HCEC 1CT (cell line): ENCODE measurements around the gene RAI1.
A peak's percentile ranks its signal among the peaks of the same experiment; 100 is the strongest.

Source experiments
- DNase-seq: peaks from one replicate; pipeline ENCODE4 v3.0.0-alpha.2; 2017

Gene RAI1

DNA sequence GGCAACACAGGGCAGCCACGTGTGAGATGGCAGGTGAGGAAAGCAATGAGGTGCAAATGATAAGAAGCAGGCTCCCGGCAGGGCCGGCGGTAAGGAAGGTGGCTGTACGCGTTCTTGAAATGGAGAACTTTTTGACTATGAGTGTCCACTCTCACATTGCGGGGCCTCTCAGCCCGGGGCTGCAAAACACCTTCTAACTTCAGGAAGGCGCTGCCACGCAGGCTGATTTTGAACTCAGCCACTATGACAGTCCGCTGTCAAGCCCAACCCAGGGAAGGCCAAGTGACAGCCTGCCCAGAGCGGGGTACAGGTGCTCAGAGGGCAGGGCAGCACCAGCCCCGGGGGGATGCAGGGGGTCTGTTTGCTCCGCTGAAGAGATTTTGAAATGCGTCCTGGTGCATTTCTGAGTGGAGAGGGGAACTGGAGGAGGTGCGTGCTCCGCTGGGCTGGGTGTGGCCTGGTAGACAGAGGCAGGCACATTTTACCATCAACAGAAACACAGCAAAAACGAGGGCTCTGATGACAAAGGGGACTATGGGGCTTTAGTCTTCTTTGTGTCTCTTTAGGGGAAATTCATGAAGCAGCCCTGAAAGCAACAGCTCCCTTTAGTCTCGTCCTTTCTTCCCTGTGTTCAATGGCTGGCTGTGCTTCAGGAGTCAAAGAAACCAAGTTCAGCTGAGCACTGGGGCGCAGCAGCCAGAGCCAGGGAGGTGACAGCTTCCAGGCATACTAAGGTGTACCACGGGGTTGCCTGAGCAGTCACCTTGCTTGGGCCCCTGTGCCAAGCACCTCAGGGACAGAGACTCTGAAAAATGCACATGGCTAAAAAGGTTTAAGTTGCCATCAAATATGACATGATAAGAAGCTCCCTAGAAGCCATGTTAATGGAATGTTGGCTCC, 170.1 kb downstream of the RAI1 start:
- no peak for DNase-seq

DNA sequence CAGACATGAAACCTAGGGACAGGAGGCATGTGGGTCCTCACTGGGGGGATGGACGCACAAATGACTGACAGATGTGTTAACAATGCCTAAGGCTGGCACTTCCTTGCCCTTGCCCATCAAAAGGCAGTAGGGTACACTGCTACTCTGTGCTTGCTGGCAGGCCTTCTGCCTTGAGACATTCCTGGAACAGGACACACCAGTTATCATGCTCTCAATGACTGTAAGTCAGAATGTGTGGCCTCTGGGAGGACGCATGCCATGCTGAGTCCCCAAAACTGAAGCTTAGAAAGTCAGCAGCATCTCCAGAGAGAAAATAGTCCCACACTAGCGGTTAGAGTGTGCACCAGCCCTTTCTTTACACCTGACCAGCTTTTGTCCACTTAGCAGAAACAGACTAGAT, 171.7 kb downstream of the RAI1 start:
- DNase-seq: no peak

DNA sequence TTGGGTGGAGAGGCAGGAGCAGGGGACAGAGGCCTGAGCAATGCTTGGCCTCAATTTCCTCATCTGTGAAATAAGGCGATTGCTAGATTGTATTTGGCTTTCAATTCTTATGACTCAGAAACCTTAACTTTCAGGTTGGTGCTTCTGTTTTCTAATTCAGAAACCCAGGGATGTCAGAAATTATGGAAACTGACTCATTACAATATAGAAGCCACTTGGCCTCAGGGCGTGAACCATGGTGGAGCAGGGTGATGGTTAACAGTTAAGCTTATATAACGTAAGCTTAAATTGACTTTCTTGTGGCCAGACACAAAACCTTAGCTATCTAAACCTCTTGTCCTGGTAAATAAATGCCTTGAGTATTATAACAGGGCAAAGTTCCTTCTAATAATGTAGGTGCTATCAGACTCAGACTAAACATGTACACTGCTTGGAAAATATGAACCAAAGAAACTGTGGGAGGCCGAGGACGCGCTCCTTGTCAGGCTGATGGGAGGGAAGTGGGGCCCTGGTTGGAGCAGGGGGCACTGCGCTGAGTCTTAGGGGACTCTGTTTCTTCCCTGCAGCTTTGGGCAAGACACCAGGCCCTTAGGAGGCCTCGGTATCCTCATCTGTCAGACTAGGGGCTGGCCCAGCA, 172.7 kb downstream of the RAI1 start:
- DNase-seq: no peak

DNA sequence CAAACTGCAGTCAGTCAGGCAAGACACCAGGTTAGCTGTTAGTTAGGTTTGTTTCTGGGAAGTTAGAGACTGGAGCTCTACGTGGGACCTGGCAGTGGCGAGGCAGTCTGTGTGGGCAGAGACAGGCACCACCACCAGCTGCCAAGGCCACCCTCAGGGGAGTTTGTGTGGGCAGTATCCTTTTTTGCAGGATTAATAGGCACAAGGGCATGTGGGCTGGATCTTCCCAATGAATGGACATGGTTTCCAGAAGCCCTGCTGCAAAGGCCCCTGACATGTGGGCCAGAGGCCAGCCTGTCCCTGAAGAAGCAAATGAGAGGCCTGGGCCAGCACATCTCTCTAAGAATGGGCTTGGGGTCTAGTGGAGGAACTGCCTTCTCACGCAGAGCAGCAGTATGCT, 174.7 kb downstream of the RAI1 start:
- no peak for DNase-seq

DNA sequence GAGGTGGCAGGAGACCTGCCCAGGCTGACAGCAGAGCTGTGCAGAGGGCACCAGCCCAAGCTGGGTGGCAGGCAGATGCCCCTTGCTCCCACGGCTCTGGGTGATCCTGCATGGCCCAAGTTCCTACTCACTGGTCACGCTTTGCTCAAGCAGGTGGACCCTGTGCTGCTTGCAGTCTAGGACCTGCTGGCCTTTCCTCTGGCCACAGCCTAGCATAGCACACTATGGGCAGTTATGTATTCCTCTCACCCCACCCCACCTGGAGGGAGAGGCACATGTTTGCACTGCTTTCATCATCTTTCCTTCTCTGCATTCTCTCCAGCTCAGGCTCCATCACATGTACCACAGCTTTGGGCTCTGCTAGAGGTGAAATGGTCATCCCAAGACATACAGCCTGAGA, 175.1 kb downstream of the RAI1 start:
- no peak for DNase-seq

DNA sequence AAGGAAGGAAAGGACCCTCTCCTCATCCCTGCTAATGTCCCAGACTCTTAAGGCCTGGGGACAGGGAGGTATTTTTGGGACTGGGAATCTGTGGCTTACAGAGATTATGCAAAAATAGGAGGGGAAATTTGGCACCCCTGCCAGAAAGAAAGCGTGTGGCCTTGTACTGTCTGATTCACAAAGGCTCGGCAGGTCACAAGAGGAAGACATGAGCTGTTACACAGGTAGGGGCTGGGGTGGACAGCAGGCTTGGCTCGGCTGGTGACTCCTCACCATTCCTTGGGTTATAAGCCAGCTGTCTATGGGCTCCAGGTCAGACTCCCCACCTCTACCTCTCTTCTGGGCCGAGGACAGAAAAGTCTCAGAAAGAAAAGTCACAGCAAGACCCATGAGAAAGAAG, 176.2 kb downstream of the RAI1 start:
- no peak for DNase-seq

DNA sequence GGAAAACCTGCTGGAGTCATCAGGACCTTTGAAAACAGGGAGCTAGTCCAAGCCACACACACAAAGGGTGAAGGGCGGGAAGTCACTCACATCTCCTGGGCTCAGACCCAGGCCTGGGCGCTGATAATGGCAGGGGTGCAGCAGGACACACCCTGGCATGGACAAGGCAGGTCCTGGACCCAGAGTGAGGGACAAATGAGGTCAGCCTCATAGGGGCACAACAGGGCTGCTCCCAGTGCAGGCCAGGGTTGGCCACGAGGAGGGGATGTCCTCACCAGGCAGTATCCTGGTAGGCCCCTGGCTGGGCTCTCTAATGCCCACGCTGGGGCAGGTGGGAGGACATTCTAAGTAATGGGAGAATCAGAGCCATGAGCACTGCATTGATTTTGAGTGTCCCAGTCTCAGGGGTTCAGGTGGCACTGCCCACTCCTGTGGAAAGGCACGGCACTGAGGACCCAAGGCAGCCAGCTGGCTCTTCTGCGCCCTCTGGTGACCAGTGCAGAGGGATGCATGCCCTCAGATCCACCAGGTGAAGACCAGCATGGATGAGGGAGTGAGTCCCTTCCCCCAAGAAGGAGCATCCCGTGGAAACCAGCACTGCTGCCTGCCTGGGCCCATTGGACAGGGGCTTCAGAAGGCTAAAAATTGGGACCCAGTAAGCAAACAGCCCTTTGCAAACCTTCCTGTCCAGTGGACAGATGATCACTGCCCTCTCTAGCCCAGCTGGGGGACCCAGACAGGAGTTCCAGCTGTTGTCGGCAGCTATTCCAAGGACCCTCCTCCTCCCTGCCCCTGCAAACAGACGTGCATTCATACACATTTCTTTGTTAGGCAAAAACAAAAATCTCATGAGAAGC, 178.9 kb downstream of the RAI1 start:
- peak; percentile 26 for DNase-seq

DNA sequence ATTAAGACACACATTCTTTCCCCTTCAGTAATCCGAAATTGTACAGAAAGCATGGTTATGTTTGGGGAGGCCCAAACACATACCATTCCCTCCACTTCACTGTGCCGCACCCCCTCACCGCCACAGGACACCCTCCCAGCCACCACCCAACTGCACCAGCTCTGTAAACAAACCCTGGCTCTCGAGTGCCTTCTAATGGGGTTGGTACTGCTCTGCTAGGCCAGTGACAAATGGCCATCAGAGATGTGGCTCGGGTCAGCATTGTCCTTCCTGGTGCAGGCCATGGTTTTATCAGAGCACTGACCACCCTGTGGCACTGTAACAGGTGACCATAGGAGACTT, 179.5 kb downstream of the RAI1 start:
- no peak for DNase-seq
